ENCODE results near the gene C8A. TPM values are rescaled to one million over a fixed set of nuclear protein-coding genes. Genes with fewer than 3 reads are reported as not detected.

The C8A gene
- total RNA-seq, 1 donor from 2014 or later: not detected

DNA sequence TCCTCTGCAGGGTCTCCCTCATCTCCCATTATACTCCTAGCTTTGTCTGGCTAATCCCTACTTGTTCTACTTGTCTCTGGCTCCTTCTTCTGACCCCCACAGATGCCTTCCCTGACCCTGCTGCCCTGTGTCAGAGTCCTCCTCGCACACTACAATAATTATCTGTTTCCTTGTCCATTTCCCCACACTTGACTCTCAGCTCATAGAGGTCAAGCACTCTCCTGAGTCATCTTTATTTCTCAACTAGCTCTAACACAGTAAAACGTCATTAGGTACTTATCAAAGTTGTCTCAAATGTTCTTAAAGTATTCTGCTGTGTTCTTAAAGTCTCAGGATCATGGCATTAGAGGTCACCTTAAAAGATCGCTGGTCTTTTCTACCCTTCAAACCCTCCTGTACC lies 47.1 kb downstream of the C8A start:
- TF ChIP-seq, protein P1, sequence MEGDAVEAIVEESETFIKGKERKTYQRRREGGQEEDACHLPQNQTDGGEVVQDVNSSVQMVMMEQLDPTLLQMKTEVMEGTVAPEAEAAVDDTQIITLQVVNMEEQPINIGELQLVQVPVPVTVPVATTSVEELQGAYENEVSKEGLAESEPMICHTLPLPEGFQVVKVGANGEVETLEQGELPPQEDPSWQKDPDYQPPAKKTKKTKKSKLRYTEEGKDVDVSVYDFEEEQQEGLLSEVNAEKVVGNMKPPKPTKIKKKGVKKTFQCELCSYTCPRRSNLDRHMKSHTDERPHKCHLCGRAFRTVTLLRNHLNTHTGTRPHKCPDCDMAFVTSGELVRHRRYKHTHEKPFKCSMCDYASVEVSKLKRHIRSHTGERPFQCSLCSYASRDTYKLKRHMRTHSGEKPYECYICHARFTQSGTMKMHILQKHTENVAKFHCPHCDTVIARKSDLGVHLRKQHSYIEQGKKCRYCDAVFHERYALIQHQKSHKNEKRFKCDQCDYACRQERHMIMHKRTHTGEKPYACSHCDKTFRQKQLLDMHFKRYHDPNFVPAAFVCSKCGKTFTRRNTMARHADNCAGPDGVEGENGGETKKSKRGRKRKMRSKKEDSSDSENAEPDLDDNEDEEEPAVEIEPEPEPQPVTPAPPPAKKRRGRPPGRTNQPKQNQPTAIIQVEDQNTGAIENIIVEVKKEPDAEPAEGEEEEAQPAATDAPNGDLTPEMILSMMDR (IDR thresholded peaks at IDR 0.05; ENCODE audit: partially characterized antibody, unreplicated experiment): no peak
- no peak for DNase-seq
- H3K27ac Mint-ChIP-seq (ENCODE audit: unreplicated experiment): no peak overlapping the region

DNA sequence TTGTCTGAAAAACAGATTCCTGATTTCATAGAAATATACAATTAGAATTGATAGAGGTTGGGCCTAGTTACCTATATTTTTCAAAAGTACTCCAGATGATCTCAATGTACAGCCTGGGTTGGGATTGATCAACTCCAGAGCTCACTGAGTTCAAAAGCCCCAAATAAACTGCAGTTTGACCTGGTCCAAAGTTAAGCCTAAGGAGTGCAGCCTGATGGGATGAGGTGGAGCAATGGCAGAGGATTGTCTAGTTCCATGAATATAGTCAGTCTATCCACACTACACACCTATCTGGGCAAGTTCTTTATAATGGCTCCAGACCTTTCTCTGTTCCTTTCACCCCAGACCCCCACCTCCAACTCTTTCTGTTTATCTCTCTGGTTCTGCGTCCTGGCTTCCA lies 49.2 kb downstream of the C8A start:
- peaks cover 3% of the 10 kb centered on the region for H3K27me3 Mint-ChIP-seq (ENCODE audit: unreplicated experiment)
- TF ChIP-seq, protein P1 (IDR thresholded peaks at IDR 0.05; ENCODE audit: partially characterized antibody, unreplicated experiment): no peak
- H3K4me3 Mint-ChIP-seq (ENCODE audit: unreplicated experiment): no peak overlapping the region
- H3K36me3 Mint-ChIP-seq (ENCODE audit: unreplicated experiment): no peaks in the 10 kb centered on the region
- no peak overlapping the region for H3K27ac Mint-ChIP-seq (ENCODE audit: unreplicated experiment)
- H3K9me3 Mint-ChIP-seq (ENCODE audit: unreplicated experiment): peaks cover 2% of the 10 kb centered on the region
- DNase-seq: no peak
- peaks cover 7% of the 10 kb centered on the region for H3K4me1 Mint-ChIP-seq (ENCODE audit: low read depth, unreplicated experiment)

More for the DNA sequence above, 47.1 kb downstream of the C8A start:
- peaks cover 12% of the 10 kb centered on the region for H3K4me1 Mint-ChIP-seq (ENCODE audit: low read depth, unreplicated experiment)
- no peaks in the 10 kb centered on the region for H3K36me3 Mint-ChIP-seq (ENCODE audit: unreplicated experiment)
- peaks cover 3% of the 10 kb centered on the region for H3K27me3 Mint-ChIP-seq (ENCODE audit: unreplicated experiment)
- H3K9me3 Mint-ChIP-seq (ENCODE audit: unreplicated experiment): peaks cover 2% of the 10 kb centered on the region
- H3K4me3 Mint-ChIP-seq (ENCODE audit: unreplicated experiment): no peak overlapping the region

DNA sequence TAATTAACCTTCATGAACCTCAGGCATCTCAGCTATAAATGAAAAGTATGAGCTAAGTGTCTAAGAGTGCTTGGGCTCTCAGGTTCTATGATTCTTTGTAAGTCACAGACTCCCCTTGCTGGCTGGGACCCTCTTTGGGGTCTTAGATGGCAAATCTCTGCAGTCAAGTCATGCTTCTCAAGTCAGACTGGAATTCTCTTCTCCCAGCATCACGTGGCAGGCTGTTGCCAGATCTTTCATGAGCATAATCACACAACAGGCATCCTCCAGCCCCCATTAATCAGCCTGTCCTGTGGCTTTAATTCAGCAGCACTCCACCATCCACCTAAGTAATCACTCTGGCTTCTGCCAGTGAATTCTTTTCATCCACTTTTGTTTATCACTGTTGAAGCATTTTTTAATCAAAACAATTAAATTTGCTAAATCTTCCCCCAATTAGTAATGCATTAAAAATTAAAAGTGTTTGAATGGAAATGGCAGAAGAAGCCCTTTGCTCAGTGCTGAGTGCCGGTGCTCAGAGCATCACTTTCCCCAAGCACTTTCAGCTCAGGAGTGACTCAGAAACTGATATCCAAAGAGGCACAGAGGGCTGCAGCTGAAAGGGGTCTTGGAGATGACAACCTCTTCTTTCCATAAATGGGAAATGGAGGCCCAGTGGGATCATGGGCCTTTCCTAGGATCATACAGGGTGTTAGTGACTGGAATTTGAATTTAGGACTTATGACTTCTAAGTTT lies 50.2 kb downstream of the C8A start:
- H3K36me3 Mint-ChIP-seq (ENCODE audit: unreplicated experiment): no peaks in the 10 kb centered on the region
- H3K4me1 Mint-ChIP-seq (ENCODE audit: low read depth, unreplicated experiment): no peaks in the 10 kb centered on the region
- H3K27me3 Mint-ChIP-seq (ENCODE audit: unreplicated experiment): peaks cover 3% of the 10 kb centered on the region
- H3K27ac Mint-ChIP-seq (ENCODE audit: unreplicated experiment): no peak overlapping the region
- TF ChIP-seq, protein P1 (IDR thresholded peaks at IDR 0.05; ENCODE audit: partially characterized antibody, unreplicated experiment): no peak
- H3K4me3 Mint-ChIP-seq (ENCODE audit: unreplicated experiment): no peak overlapping the region
- peaks cover 2% of the 10 kb centered on the region for H3K9me3 Mint-ChIP-seq (ENCODE audit: unreplicated experiment)
- no peak for DNase-seq

DNA sequence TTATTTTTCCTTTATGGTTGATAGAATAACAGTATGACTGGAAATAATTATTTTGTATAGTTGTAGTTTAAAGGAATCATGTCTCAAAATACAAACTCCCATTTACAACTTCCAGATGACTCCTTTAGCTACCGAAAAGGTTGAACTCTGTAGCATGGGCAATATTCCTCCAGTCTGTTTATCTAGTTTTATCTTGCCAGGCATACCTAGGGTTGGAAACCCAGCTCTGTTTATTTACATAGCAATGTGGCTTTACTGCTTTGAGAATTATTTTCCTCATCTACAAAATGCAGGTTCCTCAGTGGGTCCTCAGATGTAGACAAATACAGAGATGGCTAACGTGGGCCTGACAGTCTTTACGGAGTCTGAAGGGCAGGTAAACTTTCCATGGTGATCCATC lies 51.1 kb downstream of the C8A start:
- no peak for DNase-seq
- TF ChIP-seq, protein P1 (IDR thresholded peaks at IDR 0.05; ENCODE audit: partially characterized antibody, unreplicated experiment): no peak
- Mint-ChIP-seq H3K36me3 (ENCODE audit: unreplicated experiment) (no peaks in the 10 kb centered on the region), H3K9me3 (ENCODE audit: unreplicated experiment) (peaks cover 2% of the 10 kb centered on the region), H3K27ac (ENCODE audit: unreplicated experiment) (no peak overlapping the region), H3K27me3 (ENCODE audit: unreplicated experiment) (peaks cover 3% of the 10 kb centered on the region), H3K4me3 (ENCODE audit: unreplicated experiment) (no peak overlapping the region), H3K4me1 (ENCODE audit: low read depth, unreplicated experiment) (no peaks in the 10 kb centered on the region)

DNA sequence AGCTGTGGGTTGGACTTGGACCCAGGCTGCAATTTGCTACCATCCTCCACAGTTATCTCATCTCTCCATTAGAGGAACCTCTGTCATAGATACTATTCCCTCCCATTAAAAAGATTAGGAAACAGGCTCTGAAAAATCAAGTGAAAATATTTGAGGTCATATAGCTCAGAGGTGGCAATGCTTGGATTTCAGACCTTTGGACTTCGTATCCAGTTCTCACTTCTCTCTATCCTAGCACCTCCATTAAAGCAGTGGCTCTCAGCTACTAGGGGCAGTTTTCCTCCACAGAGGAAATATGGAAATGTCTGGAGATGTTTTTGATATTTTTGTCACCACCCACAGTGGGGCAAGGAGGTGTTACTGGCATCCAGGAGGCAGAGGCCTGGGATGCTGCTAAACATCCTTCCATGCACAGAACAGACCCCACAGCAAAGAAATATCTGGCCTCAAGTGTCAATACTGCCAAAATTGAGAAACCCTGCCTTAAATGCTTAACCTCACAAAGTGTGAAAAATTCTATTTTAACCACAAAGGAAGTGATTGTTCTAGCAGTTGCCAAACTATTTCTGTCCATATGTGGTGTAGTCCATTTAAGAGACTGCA lies 54.1 kb downstream of the C8A start:
- DNase-seq: no peak
- TF ChIP-seq, protein P1 (IDR thresholded peaks at IDR 0.05; ENCODE audit: partially characterized antibody, unreplicated experiment): no peak
- H3K9me3 Mint-ChIP-seq (ENCODE audit: unreplicated experiment): no peaks in the 10 kb centered on the region
- no peaks in the 10 kb centered on the region for H3K27me3 Mint-ChIP-seq (ENCODE audit: unreplicated experiment)
- H3K27ac Mint-ChIP-seq (ENCODE audit: unreplicated experiment): no peak overlapping the region
- no peak overlapping the region for H3K4me3 Mint-ChIP-seq (ENCODE audit: unreplicated experiment)
- peaks cover under 1% of the 10 kb centered on the region for H3K36me3 Mint-ChIP-seq (ENCODE audit: unreplicated experiment)
- H3K4me1 Mint-ChIP-seq (ENCODE audit: low read depth, unreplicated experiment): no peaks in the 10 kb centered on the region

Data from glutamatergic neuron (in vitro differentiated cells).